Measurements from ENCODE around the gene MAP7D1.

GRCh38 chr1:36159614-36160387 is 3.8 kb downstream of the MAP7D1 start:
- TF ChIP-seq, protein P1, sequence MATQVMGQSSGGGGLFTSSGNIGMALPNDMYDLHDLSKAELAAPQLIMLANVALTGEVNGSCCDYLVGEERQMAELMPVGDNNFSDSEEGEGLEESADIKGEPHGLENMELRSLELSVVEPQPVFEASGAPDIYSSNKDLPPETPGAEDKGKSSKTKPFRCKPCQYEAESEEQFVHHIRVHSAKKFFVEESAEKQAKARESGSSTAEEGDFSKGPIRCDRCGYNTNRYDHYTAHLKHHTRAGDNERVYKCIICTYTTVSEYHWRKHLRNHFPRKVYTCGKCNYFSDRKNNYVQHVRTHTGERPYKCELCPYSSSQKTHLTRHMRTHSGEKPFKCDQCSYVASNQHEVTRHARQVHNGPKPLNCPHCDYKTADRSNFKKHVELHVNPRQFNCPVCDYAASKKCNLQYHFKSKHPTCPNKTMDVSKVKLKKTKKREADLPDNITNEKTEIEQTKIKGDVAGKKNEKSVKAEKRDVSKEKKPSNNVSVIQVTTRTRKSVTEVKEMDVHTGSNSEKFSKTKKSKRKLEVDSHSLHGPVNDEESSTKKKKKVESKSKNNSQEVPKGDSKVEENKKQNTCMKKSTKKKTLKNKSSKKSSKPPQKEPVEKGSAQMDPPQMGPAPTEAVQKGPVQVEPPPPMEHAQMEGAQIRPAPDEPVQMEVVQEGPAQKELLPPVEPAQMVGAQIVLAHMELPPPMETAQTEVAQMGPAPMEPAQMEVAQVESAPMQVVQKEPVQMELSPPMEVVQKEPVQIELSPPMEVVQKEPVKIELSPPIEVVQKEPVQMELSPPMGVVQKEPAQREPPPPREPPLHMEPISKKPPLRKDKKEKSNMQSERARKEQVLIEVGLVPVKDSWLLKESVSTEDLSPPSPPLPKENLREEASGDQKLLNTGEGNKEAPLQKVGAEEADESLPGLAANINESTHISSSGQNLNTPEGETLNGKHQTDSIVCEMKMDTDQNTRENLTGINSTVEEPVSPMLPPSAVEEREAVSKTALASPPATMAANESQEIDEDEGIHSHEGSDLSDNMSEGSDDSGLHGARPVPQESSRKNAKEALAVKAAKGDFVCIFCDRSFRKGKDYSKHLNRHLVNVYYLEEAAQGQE (IDR thresholded peaks at IDR 0.05; ENCODE audit: insufficient read depth in 1 of 2, low read depth in 2 of 2, low read length in 2 of 2): no peak
- no peak for TF ChIP-seq POLR2AphosphoS5 (IDR thresholded peaks at IDR 0.05; ENCODE audit: low read depth, low read length)
- TF ChIP-seq FOXP2 (optimal IDR thresholded peaks at IDR 0.05; ENCODE audit: borderline replicate concordance, extremely low read depth, extremely low read length, insufficient read depth): no peak

All from PFSK-1 (cell line).